ENCODE data around the gene LRCH1. TPM values are rescaled to one million over a fixed set of nuclear protein-coding genes. Genes with fewer than 3 reads are reported as not detected.
"Not testable (repeated sequence)": the region's sequence is repeated elsewhere in the genome, so short reads cannot be mapped to it uniquely, and the experiment has no call there.

The LRCH1 gene
- total and polyA plus RNA-seq, 4 experiments from 2014 or later, result 1.2 to 19.1 (median 12.1) TPM

DNA sequence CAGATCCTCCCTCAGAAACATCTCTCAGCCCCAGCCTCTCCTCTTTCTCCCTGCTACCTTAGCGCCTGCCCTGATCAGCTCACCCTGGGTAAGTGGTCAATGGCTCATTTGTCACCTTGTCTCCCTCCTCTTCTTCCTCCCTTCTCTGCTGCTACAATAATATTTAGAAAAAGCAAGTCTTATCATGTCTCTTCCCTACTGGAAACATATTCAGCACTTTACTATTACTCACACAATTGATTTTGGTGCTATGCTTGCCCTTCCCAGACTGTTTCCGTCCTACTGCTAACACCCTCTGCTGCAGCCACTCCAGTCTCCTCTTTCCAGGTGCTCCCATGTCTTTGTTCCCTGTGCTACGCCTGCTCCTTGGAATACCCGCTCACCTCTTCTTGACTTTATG is 208.2 kb downstream of the LRCH1 start:
- Histone ChIP-seq H3K27me3 (ENCODE audit: insufficient read depth, low read length) (no peaks in the 10 kb centered on the region), H3K9me3 (ENCODE audit: control insufficient read depth in 1 of 2, low read length in 2 of 2) (no peaks in the 10 kb centered on the region), H3K27ac (ENCODE audit: low read depth, low read length) (no peak overlapping the region), H3K36me3 (ENCODE audit: insufficient read depth, low read length) (no peaks in the 10 kb centered on the region), H3K4me3 (ENCODE audit: low read length in 2 of 2) (no peak overlapping the region), H3K4me1 (ENCODE audit: insufficient read depth, low read length) (no peaks in the 10 kb centered on the region)
- H3K4me3 Mint-ChIP-seq, result no peak overlapping the region
- H3K4me1 Mint-ChIP-seq, result no peaks in the 10 kb centered on the region
- intact Hi-C loops (cut with micrococcal nuclease), result no loop called here
- POLR2A ChIA-PET (ENCODE audit: partially characterized antibody), result no interaction called here
- peaks cover 0 to 1% of the 10 kb centered on the region in 2 donors for H3K27me3 Mint-ChIP-seq
- DNase-seq, result no peak
- H3K27ac Mint-ChIP-seq, result no peak overlapping the region
- CTCF ChIA-PET (ENCODE audit: partially characterized antibody), result no interaction called here
- H3K36me3 Mint-ChIP-seq, result no peaks in the 10 kb centered on the region
- H3K9me3 Mint-ChIP-seq, result peaks cover 0 to 5% (median 0%) of the 10 kb centered on the region in 8 donors

DNA sequence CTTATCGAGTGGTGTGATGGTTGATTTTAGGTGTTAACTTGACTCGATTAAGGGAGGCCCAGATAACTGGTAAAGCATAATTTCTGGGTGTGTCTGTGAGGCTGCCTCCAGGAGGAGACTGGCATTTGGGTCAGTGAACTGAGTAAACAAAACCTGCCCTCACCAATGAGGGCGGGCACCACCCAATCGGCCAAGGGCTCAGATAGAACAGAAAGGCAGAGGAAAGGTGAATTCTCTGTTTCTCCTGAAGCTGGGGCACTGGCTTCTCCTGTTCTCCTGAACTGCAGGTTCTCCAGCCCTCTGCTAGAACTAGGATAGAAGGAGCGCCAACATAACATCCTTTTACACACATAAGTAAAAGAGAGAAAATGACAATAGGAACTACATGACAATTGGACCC is 208.9 kb downstream of the LRCH1 start:
- no peaks in the 10 kb centered on the region for H3K4me1 ChIP-seq (ENCODE audit: insufficient read depth, low read length)
- Mint-ChIP-seq H3K4me1 (no peaks in the 10 kb centered on the region), H3K27me3 (peaks cover 0 to 1% of the 10 kb centered on the region in 2 donors), H3K27ac (no peak overlapping the region), H3K36me3 (no peaks in the 10 kb centered on the region), H3K4me3 (no peak overlapping the region), H3K9me3 (peaks cover 0 to 5% (median 0%) of the 10 kb centered on the region in 8 donors)
- H3K27ac ChIP-seq (ENCODE audit: low read depth, low read length), result no peak overlapping the region
- intact Hi-C loops (cut with micrococcal nuclease), result no loop called here
- CTCF ChIA-PET (ENCODE audit: partially characterized antibody), result no interaction called here
- no peaks in the 10 kb centered on the region for H3K36me3 ChIP-seq (ENCODE audit: insufficient read depth, low read length)
- no peaks in the 10 kb centered on the region for H3K27me3 ChIP-seq (ENCODE audit: insufficient read depth, low read length)
- no peak for DNase-seq
- no peaks in the 10 kb centered on the region for H3K9me3 ChIP-seq (ENCODE audit: control insufficient read depth in 1 of 2, low read length in 2 of 2)
- POLR2A ChIA-PET (ENCODE audit: partially characterized antibody), result no interaction called here
- H3K4me3 ChIP-seq (ENCODE audit: low read length in 2 of 2), result no peak overlapping the region

- H3K4me3 ChIP-seq (ENCODE audit: low read length in 2 of 2); H3K4me3 Mint-ChIP-seq; H3K4me1 ChIP-seq (ENCODE audit: insufficient read depth, low read length); H3K27me3 ChIP-seq (ENCODE audit: insufficient read depth, low read length); H3K9me3 ChIP-seq (ENCODE audit: control insufficient read depth in 1 of 2, low read length in 2 of 2); H3K4me1 Mint-ChIP-seq; DNase-seq; H3K27ac Mint-ChIP-seq; POLR2A ChIA-PET (ENCODE audit: partially characterized antibody); H3K27me3 Mint-ChIP-seq; H3K9me3 Mint-ChIP-seq; intact Hi-C loops (cut with micrococcal nuclease); H3K36me3 ChIP-seq (ENCODE audit: insufficient read depth, low read length); H3K27ac ChIP-seq (ENCODE audit: low read depth, low read length): not testable (repeated sequence)
- peaks cover 46 to 54% of the 10 kb centered on the region in 2 donors for H3K36me3 Mint-ChIP-seq
- CTCF ChIA-PET (ENCODE audit: partially characterized antibody), result interaction anchor here (0.6 kb wide), 1 partner anchor 246 kb away, joined by 4 read pairs; no protein-coding TSS in a partner anchor
Measured at GRCh38 chr13:46769925-46770324, 217.0 kb downstream of the LRCH1 start.

DNA sequence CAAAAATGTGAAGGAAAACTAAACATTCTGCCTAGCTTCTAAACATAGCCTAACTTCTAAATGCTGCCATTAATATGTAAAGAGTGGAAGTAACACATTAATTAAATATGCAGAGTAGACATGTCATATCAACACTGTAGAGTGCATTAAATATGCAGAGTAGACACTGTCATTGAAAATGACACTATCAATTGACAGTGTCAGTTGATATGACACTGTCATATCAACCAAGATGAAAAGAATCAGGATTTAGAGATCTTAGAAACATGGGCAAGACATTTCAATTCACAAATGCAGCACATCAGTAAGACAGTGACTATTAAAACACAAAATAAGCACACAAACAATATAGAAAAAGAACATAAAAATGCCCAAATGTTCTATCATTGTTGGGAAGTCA is 218.7 kb downstream of the LRCH1 start:
- no peaks in the 10 kb centered on the region for H3K4me1 Mint-ChIP-seq
- peak overlapping the region in 1 of 7 donors; percentile 38 for H3K27ac Mint-ChIP-seq
- peaks cover 0 to 3% (median 0%) of the 10 kb centered on the region in 8 donors for H3K9me3 Mint-ChIP-seq
- Histone ChIP-seq H3K27ac (ENCODE audit: low read depth, low read length) (no peak overlapping the region), H3K27me3 (ENCODE audit: insufficient read depth, low read length) (no peaks in the 10 kb centered on the region), H3K9me3 (ENCODE audit: control insufficient read depth in 1 of 2, low read length in 2 of 2) (no peaks in the 10 kb centered on the region), H3K36me3 (ENCODE audit: insufficient read depth, low read length) (peaks cover 18% of the 10 kb centered on the region), H3K4me1 (ENCODE audit: insufficient read depth, low read length) (no peaks in the 10 kb centered on the region), H3K4me3 (ENCODE audit: low read length in 2 of 2) (no peak overlapping the region)
- H3K4me3 Mint-ChIP-seq, result no peak overlapping the region
- intact Hi-C loops (cut with micrococcal nuclease), result no loop called here
- CTCF ChIA-PET (ENCODE audit: partially characterized antibody), result no interaction called here
- DNase-seq, result no peak
- peaks cover 61 to 65% of the 10 kb centered on the region in 2 donors for H3K36me3 Mint-ChIP-seq
- POLR2A ChIA-PET (ENCODE audit: partially characterized antibody), result no interaction called here
- no peaks in the 10 kb centered on the region for H3K27me3 Mint-ChIP-seq

DNA sequence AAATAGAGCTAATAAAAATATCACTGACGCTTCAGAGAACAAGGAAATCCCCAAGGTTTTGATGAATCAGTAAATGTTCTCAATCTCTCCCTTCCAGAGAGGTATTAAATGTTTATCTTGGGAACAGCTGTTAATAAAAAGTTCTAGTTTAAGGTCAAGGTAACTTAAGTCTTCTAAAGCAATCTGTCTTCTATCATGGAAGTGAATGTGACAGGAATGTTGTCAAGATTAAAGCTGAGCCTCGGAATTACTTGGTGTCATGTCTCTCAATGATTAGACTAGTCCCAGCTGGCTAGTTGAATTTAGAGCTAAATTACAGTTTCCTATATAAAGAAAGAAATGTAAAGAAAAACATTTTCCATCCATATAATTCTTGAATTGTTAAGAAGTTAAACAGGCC is 220.6 kb downstream of the LRCH1 start:
- no peak overlapping the region for H3K4me3 ChIP-seq (ENCODE audit: low read length in 2 of 2)
- Mint-ChIP-seq H3K9me3 (peaks cover 0 to 3% (median 0%) of the 10 kb centered on the region in 8 donors), H3K36me3 (peaks cover 76 to 77% of the 10 kb centered on the region in 2 donors), H3K4me3 (no peak overlapping the region), H3K4me1 (no peaks in the 10 kb centered on the region), H3K27ac (no peak overlapping the region), H3K27me3 (no peaks in the 10 kb centered on the region)
- no peaks in the 10 kb centered on the region for H3K27me3 ChIP-seq (ENCODE audit: insufficient read depth, low read length)
- ChIA-PET CTCF (ENCODE audit: partially characterized antibody) (no interaction called here), POLR2A (ENCODE audit: partially characterized antibody) (no interaction called here)
- H3K36me3 ChIP-seq (ENCODE audit: insufficient read depth, low read length), result peaks cover 28% of the 10 kb centered on the region
- no peaks in the 10 kb centered on the region for H3K9me3 ChIP-seq (ENCODE audit: control insufficient read depth in 1 of 2, low read length in 2 of 2)
- no peaks in the 10 kb centered on the region for H3K4me1 ChIP-seq (ENCODE audit: insufficient read depth, low read length)
- no peak overlapping the region for H3K27ac ChIP-seq (ENCODE audit: low read depth, low read length)
- DNase-seq, result no peak
- intact Hi-C loops (cut with micrococcal nuclease), result no loop called here

DNA sequence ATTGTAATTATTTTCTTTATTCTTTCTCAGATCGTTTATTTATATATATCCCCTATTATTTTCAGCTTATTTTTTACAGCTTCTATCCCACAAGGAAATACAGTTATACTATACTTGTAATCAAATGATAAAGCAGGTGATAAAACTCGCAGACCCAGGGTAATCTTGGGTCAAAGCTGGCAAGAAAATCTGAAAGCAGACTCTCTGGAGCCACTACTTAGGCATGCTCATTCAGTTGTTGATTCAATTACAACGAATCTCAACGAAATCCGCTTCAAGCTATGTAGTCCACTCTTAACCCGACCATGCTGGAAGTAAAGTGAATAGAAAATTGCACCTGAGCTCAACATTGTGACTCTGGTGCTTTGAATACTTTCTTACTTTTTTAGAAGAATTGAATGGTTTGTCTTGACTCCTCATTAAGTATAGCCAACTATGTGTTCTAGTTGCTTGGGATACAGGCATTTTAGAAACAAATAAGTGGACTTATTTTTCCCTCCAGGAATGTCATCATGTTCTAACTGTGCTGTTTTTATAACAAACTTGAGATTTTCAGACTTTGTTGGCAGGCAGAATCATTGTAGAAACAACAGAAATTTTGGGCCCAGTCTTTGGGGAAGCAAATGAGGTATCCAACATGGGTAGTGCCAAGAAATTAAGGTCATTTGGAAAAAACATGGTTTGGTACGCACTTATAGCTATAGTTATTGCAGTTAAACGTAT is 222.6 kb downstream of the LRCH1 start:
- no peak overlapping the region for H3K4me3 ChIP-seq (ENCODE audit: low read length in 2 of 2)
- Mint-ChIP-seq H3K27me3 (no peaks in the 10 kb centered on the region), H3K27ac (no peak overlapping the region), H3K4me1 (no peaks in the 10 kb centered on the region), H3K9me3 (no peaks in the 10 kb centered on the region), H3K4me3 (no peak overlapping the region), H3K36me3 (peaks cover 70 to 77% of the 10 kb centered on the region in 2 donors)
- intact Hi-C loops (cut with micrococcal nuclease), result no loop called here
- POLR2A ChIA-PET (ENCODE audit: partially characterized antibody), result no interaction called here
- no peaks in the 10 kb centered on the region for H3K4me1 ChIP-seq (ENCODE audit: insufficient read depth, low read length)
- no peaks in the 10 kb centered on the region for H3K27me3 ChIP-seq (ENCODE audit: insufficient read depth, low read length)
- peaks cover 36% of the 10 kb centered on the region for H3K36me3 ChIP-seq (ENCODE audit: insufficient read depth, low read length)
- no peak overlapping the region for H3K27ac ChIP-seq (ENCODE audit: low read depth, low read length)
- DNase-seq, result no peak
- CTCF ChIA-PET (ENCODE audit: partially characterized antibody), result interaction anchor here (1.5 kb wide), 1 partner anchor 10 kb away, joined by 7 read pairs; no protein-coding TSS in a partner anchor
- no peaks in the 10 kb centered on the region for H3K9me3 ChIP-seq (ENCODE audit: control insufficient read depth in 1 of 2, low read length in 2 of 2)

GRCh38 chr13:46778095-46778494 is 225.1 kb downstream of the LRCH1 start:
- Histone ChIP-seq H3K27me3 (ENCODE audit: insufficient read depth, low read length) (no peaks in the 10 kb centered on the region), H3K4me3 (ENCODE audit: low read length in 2 of 2) (no peak overlapping the region), H3K36me3 (ENCODE audit: insufficient read depth, low read length) (peaks cover 48% of the 10 kb centered on the region), H3K27ac (ENCODE audit: low read depth, low read length) (no peak overlapping the region), H3K9me3 (ENCODE audit: control insufficient read depth in 1 of 2, low read length in 2 of 2) (no peaks in the 10 kb centered on the region), H3K4me1 (ENCODE audit: insufficient read depth, low read length) (no peaks in the 10 kb centered on the region)
- DNase-seq, result no peak
- H3K27ac Mint-ChIP-seq, result peak overlapping the region in 1 of 7 donors; percentile 8
- no peaks in the 10 kb centered on the region for H3K27me3 Mint-ChIP-seq
- H3K4me3 Mint-ChIP-seq, result no peak overlapping the region
- intact Hi-C loops (cut with micrococcal nuclease), result no loop called here
- peaks cover 63 to 78% of the 10 kb centered on the region in 2 donors for H3K36me3 Mint-ChIP-seq
- peaks cover 0 to 3% (median under 1%) of the 10 kb centered on the region in 4 donors for H3K4me1 Mint-ChIP-seq
- ChIA-PET CTCF (ENCODE audit: partially characterized antibody) (no interaction called here), POLR2A (ENCODE audit: partially characterized antibody) (interaction anchor here (1.3 kb wide), 1 partner anchor 18 kb away, joined by 4 read pairs; no protein-coding TSS in a partner anchor)
- H3K9me3 Mint-ChIP-seq, result no peaks in the 10 kb centered on the region
